ENCODE measurements around the gene EYA3.

Gene EYA3

DNA sequence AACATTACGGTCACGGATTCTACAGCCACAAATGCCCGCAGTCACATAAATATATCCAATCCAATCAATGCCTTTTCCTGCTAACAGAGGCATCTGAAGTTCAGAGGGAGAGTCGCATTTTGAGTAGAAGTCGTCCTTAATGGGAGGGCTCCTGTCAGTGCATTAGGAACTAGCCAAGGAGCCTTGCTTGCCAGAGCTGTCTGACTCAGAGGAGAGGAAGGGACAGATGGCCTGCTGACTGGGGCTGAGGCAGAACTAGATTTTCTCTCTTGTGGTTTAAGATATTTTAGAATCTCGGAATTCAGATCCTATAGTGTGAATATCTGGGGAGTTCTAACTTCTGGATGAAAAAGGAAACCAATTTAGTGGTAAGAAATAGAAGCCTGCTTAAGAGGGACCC is 118.0 kb downstream of the EYA3 start:
- no peak for DNase-seq (ENCODE audit: low spot score)
- FAIRE-seq, result no peak

DNA sequence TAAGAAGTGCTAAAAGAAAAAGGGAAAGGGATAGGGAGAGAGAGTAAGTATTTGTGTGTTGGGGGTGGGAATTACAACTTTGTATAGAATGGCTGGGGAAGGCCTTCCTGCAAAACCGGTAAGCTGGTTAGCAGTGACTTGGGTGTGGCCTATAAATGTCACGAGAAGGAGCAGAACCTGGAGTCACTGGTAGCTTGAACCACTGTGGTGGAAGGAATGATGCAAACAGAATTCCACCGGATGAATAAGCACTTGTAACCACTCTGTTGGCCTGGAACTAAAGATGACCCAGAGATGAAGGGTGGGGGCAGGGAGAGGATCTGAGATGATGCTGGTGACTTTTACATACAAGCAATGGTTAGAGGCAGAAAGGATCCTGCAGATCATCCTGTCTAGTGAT is 119.7 kb downstream of the EYA3 start:
- DNase-seq (ENCODE audit: low spot score) (peak; percentile 58), FAIRE-seq (no peak)

DNA sequence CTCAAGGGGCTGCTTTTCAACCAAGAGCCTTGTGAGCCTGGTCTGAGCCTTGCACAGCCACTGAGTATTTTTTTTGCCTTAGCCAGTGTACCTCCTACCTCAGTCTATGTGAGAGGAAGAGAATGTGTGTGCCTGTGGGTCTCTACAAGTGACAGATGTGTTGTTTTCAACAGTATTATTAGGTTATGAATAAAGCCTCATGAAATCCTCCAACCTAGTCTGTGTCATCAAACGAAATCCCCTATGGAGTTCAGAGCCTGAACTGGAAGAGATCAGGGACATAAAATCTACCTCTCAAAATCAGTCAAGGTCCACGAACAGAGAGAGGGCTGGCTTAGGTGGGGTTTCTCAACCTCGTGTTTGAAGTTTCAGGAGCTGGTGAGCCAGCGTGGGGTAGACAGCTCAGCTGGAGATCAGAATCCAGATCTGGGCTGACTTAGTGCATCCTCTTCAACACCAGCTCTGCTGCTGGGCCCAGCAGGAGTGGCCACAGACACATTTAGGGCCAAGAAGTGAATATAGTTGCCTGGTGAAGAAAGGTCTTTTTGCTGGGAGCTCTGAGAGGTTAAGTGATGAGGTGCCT is 120.4 kb downstream of the EYA3 start:
- FAIRE-seq, result no peak

DNA sequence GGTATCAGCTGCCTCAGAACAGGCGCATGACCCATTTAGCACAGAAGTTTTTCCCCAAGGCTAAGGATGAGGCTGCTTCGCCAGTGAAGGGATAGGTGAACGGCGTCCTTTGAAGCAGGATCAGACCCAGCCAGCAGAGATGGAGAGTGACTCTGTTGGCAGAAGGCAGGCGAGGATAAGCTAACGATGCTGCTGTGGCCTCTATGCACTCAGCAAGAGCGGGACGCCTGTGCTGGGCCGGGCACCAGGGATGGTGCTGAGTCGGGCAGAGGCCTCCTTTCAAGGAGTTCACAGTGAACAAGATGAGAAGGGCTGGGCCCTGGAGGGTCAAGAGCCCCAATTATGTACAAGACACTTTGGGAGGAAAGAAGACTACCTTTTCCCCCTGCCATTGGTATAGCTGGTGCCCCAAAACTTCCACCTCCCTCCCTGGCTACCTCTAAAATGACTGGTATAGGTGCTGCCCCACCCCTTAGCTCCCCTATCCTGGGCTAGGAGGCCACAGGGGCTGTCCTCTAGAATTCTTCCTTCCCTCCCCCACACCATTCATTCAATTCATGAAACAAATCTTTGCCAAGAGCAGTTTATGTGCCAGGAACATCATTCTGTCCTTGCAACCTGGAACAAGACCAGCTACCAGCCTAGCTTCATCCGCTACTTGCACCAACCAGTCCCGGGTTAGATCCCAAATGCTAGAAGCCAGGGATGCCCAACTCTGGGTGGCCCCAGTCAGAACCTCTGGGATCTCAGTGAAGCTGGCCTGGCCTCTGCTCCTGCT is 121.1 kb downstream of the EYA3 start:
- no peak for DNase-seq (ENCODE audit: low spot score)
- peak; percentile 17 for FAIRE-seq

More for the DNA sequence above, 120.4 kb downstream of the EYA3 start:
- no peak for DNase-seq (ENCODE audit: low spot score)

DNA sequence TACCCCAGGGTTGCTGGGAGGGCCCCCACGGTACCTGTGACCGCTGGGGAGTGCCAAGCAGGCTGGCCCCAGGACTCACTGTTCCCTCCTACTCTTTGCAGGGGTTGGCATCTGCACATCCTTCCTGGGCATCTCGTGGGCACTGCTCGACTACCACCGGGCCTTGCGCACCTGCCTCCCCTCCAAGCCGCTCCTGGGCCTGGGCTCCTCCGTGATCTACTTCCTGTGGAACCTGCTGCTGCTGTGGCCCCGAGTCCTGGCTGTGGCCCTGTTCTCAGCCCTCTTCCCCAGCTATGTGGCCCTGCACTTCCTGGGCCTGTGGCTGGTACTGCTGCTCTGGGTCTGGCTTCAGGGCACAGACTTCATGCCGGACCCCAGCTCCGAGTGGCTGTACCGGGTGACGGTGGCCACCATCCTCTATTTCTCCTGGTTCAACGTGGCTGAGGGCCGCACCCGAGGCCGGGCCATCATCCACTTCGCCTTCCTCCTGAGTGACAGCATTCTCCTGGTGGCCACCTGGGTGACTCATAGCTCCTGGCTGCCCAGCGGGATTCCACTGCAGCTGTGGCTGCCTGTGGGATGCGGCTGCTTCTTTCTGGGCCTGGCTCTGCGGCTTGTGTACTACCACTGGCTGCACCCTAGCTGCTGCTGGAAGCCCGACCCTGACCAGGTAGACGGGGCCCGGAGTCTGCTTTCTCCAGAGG is 121.9 kb downstream of the EYA3 start:
- no peak for FAIRE-seq
- DNase-seq (ENCODE audit: low spot score), result peak; percentile 82

DNA sequence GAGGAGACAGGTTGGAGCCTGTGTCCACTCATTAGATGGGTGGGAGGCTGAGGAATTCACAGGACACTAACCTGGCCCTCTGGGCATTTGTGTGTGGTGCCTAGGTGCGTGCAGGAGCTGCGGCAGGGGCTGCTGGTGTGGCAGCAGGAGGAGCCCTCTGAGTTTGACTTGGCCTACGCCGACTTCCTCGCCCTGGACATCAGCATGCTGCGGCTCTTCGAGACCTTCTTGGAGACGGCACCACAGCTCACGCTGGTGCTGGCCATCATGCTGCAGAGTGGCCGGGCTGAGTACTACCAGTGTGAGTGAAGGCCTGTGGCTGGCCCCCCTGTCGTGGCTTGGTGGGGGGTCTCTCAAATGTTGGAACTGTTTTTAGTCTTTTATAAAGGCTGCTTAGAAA is 125.0 kb downstream of the EYA3 start:
- DNase-seq (ENCODE audit: low spot score) (no peak), FAIRE-seq (no peak)

DNA sequence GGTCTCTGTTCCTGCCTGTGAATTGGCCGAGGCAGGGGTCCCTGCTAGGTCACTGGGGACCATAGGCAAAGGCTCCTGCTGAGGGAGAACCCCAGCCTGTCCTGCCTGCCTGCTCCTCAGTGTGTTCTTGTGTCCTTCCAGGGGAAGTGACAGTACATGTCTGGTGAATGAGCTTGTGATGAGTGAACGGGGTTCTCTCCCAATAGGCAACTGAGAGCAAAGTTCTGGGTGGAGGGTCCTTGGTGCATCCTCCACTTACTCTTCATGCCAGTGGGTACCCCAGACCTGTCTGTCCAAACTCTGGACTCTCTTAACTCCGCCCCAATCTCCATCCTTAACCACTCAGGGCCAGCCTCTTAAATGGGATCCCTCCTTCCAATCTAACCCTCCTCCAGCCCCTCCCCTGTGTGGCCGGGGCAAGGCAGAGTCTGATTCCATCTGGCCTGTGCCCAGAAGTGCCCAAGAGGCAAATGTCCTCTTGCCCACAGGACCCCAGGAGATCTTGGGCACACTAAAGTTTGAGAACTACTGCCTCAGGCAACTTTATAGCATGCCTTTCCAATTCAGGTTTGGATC is 126.7 kb downstream of the EYA3 start:
- FAIRE-seq (no peak), DNase-seq (ENCODE audit: low spot score) (no peak)

DNA sequence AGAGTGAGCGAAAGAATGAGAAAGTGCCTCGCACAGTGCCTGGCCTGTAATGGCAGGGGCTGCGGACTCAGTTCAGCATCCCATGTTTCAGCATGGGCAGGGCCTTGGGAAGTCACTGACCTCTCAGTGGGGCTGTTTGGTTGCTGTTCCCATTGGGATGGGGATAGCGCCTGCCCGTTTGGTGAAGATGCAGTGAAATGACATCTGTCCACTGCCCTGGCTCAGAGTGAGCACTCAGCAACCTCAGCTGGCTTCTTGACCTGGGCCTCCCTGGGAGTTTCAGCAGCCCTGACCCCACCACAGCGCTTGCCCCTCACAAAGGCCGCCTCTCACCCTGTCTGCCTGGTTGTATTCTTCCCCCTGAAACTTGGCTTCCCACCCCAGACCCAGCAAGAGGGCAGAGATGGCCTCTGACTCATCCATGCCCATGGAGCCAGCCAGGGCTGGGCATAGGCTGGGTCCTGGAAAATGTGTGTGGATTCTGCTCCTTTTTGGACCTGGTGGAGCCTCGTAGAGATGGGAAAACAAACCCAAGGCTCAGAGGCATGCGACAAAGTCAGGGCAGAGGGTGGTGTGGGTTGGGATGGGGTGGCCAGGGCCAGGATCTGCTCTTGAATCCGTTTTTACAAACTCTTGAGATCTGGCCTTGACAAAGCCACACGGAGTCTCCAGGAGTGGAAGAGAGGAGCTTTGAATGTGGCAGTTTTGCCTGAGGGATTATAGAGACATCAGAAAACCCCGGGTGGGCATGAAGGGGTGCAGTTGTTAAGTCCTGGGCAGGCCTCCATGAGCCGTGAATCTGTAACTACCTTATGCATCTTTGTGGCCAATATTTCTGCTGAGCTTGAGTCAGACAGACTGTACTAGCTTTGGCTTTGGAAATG is 127.4 kb downstream of the EYA3 start:
- no peak for FAIRE-seq
- DNase-seq (ENCODE audit: low spot score), result no peak

DNA sequence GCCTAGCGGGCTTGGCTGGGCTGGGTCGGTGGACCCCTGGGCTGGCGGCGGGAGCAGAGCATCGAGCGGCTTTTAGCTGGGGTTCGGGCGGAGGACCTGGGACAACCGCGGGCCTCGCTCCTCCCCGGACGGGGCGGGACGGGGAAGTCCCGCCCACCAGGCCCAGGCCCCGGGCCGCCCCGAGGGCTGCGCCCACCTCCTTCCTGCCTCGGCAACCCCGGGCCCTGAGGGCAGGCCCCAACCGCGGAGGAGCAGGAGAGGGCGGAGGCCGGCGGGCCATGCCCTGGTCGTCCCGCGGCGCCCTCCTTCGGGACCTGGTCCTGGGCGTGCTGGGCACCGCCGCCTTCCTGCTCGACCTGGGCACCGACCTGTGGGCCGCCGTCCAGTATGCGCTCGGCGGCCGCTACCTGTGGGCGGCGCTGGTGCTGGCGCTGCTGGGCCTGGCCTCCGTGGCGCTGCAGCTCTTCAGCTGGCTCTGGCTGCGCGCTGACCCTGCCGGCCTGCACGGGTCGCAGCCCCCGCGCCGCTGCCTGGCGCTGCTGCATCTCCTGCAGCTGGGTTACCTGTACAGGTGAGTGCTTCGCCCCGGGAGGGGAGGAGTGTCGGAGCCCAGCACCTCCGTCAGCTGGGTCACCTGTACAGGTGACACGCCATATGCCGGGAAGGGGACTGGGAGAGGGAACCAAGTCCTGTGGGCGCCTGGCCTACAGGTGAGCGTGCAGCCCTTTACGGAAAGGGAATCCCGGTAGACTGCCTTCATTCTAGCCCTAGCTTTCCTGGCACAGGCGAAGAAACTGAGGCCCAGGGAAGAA is 128.4 kb downstream of the EYA3 start, which contains the start of gene XKR8:
Gene XKR8, plus strand, starts transcription at position 182 of the 812 bp plus-strand sequence. Its CDS starts 97 bp downstream, at position 279.
- FAIRE-seq (no peak), DNase-seq (ENCODE audit: low spot score) (no peak)

DNA sequence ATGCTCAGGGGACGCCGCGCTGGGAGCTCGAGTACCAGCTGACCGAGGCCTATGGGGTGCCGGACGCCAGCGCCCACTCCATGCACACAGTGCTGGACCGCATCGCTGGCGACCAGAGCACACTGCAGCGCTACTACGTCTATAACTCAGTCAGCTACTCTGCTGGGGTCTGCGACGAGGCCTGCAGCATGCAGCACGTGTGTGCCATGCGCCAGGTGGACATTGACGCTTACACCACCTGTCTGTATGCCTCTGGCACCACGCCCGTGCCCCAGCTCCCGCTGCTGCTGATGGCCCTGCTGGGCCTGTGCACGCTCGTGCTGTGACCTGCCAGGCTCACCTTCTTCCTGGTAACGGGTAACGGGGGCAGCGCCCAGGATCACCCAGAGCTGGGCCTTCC is 129.9 kb downstream of the EYA3 start:
- peak; percentile 9 for FAIRE-seq
- no peak for DNase-seq (ENCODE audit: low spot score)

DNA sequence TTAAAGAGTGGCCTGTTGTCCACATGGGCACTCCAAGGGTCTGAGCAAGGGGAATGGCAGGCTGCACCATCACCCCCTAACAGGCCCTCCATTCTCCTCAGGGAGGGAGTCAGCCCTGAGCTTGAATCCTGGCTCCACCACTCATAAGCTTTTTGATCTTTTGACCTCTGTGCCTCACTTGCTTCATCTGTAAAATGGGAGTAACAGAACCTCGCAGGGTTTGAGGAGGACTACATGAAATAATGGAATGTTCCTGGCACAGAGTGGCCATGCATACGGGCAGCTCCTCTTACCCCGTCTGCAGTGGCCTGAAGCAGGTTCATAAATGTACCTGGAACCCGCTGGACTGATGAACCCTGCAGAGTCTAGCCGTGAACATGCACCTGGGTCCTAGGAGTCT is 130.8 kb downstream of the EYA3 start:
- no peak for DNase-seq (ENCODE audit: low spot score)
- no peak for FAIRE-seq

DNA sequence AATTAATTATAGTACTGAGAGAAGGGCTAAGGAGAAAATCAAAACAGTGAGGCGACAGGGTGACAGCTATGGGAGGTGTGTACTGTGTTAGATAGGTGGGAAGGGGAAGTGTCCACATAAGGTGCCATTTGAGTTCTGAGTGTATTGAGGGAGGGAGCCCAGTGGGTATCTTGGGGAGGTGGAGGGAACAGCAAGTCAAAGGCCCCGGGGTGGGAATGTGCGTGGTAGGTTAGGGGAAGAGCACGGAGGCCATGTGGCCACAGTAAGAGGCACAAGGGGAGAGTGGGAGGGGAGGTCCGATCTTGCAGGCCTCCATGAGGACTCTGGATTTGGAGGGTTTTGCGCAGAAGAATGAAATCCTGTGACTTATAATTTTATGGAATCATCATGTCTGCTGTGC is 131.6 kb downstream of the EYA3 start:
- DNase-seq (ENCODE audit: low spot score) (no peak), FAIRE-seq (no peak)

DNA sequence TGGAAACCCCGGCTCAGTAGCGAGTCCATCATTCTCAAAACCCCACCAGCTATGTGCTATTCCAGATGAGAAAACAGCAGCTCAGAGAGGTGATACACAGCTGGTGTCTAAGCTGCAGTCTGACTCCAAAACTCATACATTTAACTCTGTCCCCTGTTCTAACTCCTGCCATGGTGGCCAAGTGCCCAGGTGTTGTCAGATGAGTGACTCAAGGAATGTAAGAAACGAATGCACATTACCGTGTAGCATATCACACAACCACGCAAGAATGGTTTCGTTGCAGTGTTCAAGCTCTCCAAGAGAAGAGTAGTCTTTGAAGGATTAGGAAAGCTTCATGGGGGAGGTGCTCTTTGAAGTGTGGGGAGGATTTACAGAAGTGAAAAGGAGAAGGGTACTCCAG is 133.3 kb downstream of the EYA3 start:
- FAIRE-seq, result no peak
- DNase-seq (ENCODE audit: low spot score), result no peak

DNA sequence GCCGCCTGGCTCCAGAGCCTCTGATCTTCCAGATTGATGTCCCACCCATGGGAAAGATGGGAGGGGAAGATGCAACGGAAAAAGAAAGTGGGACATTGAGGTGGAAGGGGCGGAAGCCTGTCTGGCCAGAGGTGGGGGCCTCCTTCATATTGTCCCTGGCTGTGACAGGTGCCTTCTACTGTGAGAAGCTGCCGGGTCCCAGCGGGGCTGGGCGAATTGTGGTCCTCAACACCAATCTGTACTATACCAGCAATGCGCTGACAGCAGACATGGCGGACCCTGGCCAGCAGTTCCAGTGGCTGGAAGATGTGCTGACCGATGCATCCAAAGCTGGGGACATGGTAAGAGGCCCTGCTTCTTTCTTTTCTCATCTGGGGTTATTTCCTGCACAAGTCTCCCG is 134.2 kb downstream of the EYA3 start:
- FAIRE-seq, result no peak
- no peak for DNase-seq (ENCODE audit: low spot score)

DNA sequence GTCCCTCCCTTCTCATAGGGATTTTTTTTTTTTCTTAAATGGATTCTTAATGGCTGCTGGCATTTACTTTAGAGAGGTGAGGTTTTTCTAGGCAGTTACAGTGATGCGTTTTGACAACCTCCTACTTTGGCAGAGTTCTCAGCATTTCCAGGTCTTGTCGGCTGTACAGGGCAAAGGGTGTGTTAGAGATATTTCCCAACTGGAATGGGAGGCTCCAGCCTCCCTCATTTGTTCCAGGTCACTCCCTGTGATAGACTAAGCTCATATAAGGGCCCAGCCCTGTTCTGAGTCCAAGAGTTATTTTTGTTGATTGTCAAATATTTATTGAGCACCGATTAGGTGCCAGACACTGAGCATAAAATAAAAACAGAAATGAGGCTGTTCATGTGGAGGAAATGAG is 136.3 kb downstream of the EYA3 start:
- FAIRE-seq (no peak), DNase-seq (ENCODE audit: low spot score) (no peak)

DNA sequence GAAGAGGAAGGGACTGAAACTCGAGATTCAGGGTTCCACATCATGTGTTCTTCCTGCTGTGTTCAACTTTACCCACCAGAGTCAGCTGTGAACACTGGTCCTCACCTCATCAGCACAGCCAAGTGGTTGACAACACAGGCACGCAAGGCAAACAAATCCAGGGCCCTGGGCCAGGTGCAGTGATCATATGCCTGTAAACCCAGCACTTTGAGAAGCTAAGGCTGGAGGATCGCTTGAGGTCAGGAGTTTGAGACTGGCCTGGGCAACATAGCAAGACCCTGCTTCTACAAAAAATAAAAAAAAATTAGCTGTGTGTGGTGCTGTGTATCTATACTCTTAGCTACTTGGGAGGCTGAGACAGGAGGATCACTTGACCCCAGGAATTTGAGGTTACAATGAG is 137.0 kb downstream of the EYA3 start:
- FAIRE-seq (no peak), DNase-seq (ENCODE audit: low spot score) (no peak)

DNA sequence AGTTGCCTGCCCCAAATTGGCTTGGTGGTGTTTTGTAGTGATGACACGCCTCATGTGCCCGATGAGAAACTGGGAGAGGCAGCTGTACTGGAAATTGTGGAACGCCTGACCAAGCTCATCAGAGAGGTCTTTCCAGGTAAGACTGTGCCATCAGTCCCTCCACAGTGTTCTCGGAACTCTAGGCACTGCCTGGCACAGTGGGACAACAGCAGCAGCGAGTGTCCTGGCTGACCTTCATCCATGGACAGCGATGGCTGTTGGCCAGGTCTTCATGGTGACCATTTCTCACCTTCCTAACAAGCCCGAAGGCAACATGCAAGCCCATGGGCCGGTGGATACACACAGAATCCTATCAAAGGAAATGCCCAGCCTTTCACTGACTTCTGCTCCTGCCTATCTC is 139.4 kb downstream of the EYA3 start:
- no peak for FAIRE-seq

DNA sequence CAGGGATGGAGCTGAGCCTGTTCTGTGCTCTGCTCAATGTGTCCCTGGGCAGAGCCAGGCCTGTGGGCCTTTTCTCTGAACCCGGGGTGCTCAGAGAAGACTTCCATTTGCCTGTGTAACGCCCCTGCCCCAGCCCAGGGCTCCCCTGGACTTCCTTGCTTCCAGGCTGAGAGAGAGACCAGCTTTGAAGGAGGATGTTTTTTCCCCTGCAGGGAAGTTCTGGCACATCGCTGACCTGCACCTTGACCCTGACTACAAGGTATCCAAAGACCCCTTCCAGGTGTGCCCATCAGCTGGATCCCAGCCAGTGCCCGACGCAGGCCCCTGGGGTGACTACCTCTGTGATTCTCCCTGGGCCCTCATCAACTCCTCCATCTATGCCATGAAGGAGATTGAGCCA is 143.4 kb downstream of the EYA3 start:
- DNase-seq (ENCODE audit: low spot score) (no peak), FAIRE-seq (no peak)

More for the DNA sequence above, 139.4 kb downstream of the EYA3 start:
- DNase-seq (ENCODE audit: low spot score), result no peak

DNA sequence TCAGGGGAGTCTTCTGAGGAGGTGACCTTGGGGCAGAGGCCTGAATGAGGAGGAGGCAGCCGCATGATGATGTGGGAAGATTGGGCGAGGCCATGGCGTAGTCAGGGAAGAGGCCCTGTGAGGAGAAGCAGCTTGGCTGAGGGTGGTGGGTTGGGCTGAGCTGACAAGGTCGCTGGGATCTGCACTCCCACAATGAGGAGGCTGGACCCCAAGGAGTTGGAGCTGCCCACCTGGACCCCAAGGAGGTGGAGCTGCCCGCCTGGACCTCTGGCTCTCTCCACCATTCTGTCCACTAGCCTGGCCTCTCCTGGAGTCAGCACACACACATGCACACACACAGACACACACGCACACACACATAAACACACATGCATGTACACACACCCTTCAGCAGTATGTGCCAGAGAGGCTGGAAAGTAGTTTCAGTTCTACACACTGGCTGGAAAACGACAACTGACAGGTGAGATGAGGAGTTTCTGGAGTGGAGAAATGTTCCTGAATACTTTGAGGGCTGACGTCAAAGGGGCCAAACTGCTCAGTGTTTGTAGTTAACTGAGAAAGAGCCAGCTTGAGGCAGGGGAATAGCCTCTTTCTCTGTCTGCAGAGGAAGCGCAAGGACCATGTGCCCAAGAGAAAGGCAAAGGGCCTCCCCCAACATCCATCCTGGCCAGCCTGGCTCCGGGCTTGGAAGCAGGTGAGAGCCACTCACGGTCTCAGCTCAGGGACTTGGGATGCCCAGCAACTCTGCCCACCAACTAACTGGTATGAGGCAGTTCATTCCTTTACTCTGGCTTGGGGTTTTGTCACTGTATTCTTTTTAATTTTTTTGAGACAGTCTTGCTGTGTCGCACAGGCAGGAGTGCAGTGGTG is 146.5 kb downstream of the EYA3 start:
- DNase-seq (ENCODE audit: low spot score) (no peak), FAIRE-seq (no peak)

Measured in urothelium cell line (cell line).